Gastrocnemius medialis (tissue), 4 donors: ENCODE measurements around the gene WDR86.

Experiments
- CTCF ChIP-seq, 5 experiments: fragments of 450-650 bp in 3 of 5; fragments of 200-600 bp in 2 of 5; sonication (generic) in 2 of 5; IDR thresholded peaks in 4 of 5; conservative IDR thresholded peaks in 1 of 5; 1 replicate in 4 of 5; 2 replicates in 1 of 5; pipeline ENCODE4 v1.5.1; 2016 to 2019; ENCODE audit warnings: antibody characterized with exemption in 5 of 5, mild to moderate bottlenecking in 3 of 5, moderate library complexity in 3 of 5
- POLR2A ChIP-seq, 2 donors: fragments of 450-650 bp; IDR thresholded peaks; one replicate each; pipeline ENCODE4 v1.6.1; 2017; ENCODE audit warnings: antibody characterized with exemption in 2 of 2, mild to moderate bottlenecking in 2 of 2, moderate library complexity in 2 of 2

GRCh38 chr7:151342811-151343210, 67.0 kb downstream of the WDR86 start:
- TF ChIP-seq CTCF (IDR thresholded peaks at IDR 0.05 in 4 of 5, conservative IDR thresholded peaks at IDR 0.05 in 1 of 5) (no peak), POLR2A (IDR thresholded peaks at IDR 0.05) (no peak)
